Stimulated activated CD4-positive, alpha-beta T cell treated with anti-CD3 and anti-CD28 coated beads, Interleukin-15, amount 100 ng/mL, for 1 hour (primary cell): ENCODE measurements around the gene GSTM3.
"Not testable (repeated sequence)": the region's sequence is repeated elsewhere in the genome, so short reads cannot be mapped to it uniquely, and the experiment has no call there.

Source experiments
- DNase-seq, 2 donors: peaks; one replicate each; pipeline ENCODE4 v3.0.0-alpha.2; 2020; ENCODE audit warnings: low read depth in 1 of 2, low spot score in 1 of 2

The GSTM3 gene

DNA sequence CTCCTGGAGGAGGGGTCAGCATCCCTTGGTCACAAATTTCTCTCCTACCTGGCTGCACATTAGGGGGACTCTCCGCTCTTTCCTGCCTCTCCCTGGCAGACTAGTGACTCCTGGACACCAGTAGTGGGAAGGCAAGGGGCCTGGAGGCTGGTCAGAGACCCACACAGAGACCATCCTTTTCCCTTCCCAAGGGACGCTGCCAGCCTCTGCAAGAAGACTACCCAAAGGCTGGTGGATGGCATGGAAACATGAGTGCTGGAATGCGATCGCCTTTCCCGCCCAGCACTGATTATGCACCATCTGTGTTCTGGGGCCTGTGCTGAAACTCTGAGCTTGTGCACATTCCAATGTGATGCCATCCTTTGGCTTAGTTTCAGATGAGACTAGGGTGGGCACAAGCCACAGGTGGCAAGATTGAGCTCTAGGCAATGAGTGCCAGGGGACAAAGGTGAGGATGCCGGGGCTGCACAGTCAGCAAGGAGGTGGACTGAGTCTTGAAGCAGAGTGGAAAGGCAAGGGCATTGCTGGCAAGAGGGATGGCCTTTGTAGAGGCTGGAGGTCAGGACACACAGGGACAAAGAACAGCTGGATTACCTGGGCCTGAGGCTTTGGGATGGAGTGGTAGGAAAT is 35.5 kb upstream of the GSTM3 start:
- no peak for DNase-seq

DNA sequence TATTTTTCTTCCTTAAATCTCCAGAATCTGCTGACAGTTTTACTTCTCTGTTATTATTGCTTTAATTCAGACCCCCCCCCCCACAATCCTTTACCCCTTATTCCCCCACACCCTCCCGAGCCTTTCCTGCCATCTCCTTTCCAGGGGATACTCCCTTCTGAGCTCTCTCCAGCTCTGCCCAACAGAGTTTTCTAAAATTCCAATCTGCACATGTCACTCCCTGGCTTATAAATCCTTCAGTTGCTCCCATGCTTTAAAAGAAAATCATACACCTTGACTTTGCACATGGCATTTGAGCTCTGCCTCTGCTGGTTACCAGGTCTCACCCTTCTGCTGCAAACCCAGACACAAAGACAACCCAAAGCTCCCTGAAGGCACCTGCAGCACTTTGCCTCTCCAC is 34.6 kb upstream of the GSTM3 start:
- DNase-seq: no peak

DNA sequence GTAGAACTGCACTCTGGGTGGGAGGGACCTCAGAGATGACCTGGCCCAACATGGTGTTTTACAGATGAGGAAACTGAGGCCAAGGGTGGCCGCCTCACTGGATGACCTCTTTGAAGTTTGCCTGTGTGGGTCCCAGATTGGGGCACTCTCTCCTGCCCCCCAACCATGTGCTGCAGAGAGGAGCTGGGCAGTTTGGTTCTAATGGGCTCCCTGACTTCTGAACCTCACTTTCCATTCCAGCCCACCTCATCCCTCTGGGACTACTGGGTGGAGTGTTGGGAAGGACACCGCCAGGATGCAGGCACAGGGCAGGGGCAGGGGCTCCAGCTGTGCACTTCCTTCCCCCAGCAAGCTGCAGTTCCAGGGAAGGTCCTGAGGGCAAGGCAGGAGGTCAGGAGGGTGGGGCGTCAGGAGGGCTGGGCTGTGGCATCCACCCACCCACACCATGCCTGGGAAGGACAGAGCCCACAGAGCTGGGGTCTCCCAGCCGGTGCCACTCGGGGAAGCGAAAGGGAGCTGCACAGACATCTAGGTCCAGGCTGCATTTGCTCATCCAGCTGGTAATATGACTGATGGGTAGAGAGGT is 33.2 kb upstream of the GSTM3 start:
- no peak for DNase-seq

DNA sequence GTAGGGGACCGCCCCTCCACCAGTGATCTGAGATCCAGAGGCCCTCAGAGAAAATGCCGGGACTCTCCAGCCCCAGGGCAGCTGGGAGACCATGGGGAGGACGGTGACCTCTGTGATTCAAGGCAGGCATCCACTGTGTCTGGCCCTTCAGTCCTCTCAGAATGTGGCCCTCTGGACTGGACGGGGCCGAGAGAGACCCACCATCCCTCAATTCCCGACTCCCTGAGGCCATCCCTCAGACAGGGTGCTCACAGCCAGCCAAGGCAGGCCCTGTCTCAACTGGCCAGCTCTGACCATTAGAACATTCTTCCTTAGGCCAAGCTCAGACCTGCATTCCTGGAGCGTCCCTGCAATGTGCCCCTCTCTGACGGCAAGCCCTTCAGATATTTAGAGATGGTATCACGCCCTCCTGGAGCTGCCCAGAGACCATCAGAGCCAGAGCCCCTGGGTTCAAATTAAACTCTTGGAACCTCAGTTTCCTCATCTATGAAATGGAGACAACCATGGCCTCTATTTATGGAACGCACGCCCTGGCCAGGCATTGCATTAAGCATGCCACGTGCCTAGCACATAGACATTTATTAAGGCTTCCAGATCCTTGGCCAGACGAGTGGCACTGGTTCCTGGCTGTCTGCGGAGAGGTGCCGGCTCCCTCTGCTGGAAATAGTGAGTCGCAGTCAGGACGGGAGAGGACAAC is 32.5 kb upstream of the GSTM3 start:
- peak; percentile 33 to 49 for DNase-seq

DNA sequence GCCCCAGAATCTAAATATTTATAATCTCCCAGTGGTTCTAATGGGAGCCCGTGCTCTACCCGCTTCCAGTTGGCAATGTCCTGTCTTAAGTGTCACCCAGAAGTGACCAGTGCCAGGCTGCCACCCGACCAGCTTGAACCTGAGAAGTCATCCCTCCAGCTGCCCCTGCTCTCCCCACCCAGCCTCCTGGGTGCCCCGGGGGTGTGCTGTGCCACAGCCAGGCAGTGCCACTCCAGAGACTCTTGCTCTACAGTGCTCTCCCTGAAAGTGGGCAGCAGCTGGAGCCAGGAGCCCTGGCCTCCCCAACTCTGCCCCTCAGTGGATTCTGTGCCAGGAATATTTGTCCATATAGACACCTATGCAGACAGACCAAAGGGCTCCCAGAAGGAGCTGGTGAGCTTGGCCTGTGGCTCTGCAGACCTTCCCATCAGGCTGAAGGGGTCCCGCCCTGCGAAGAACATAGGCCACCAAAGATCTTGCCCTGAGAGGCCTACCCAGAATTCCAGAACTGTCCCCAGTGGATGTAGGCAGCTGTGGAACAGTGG is 31.9 kb upstream of the GSTM3 start:
- no peak for DNase-seq

- DNase-seq: no peak
These were observed 31.1 kb upstream of the GSTM3 start for GRCh38 chr1:109771712-109772657.

- DNase-seq: no peak
These were observed 29.7 kb upstream of the GSTM3 start for GRCh38 chr1:109770331-109771095.

GRCh38 chr1:109769330-109770078 is 28.7 kb upstream of the GSTM3 start:
- DNase-seq: no peak

GRCh38 chr1:109768820-109769219 is 28.0 kb upstream of the GSTM3 start:
- no peak for DNase-seq

GRCh38 chr1:109768335-109768650 is 27.5 kb upstream of the GSTM3 start:
- no peak for DNase-seq

DNA sequence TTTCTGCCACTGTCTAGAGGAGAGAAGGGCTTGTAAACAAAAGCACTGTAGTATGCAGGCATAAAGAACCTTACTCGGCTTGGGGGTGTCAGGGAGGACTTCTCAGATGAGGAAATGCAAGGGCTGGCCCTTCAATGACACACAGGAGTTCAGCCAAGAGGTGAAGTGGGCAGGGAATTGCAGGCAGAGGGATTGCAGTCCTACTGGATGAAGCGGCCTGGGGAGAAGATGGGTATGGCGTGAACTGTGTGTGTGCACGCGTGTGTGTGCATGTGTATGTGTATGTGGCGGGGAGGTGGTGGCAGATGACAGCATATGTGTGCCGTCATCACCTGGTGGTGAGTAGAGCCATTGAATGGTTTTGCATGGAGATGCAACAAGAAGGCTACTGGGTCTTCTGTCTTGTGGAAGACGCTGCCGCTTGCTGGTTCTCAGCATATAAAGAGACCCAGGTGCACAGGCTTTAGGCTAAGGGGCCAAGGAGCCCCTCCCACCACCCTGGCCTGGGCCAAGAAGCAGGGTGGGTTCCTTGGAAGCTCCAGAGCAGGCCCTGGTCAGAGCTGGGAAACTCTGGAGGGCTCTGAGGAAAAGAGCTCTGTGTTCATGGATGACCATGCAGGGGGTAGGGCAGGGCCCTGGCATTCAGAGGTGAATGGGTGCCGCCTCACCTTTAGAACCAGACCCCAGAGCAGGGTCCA is 26.9 kb upstream of the GSTM3 start:
- DNase-seq: no peak

- not testable (repeated sequence) for DNase-seq
These were observed 26.3 kb upstream of the GSTM3 start for GRCh38 chr1:109766991-109767636.

DNA sequence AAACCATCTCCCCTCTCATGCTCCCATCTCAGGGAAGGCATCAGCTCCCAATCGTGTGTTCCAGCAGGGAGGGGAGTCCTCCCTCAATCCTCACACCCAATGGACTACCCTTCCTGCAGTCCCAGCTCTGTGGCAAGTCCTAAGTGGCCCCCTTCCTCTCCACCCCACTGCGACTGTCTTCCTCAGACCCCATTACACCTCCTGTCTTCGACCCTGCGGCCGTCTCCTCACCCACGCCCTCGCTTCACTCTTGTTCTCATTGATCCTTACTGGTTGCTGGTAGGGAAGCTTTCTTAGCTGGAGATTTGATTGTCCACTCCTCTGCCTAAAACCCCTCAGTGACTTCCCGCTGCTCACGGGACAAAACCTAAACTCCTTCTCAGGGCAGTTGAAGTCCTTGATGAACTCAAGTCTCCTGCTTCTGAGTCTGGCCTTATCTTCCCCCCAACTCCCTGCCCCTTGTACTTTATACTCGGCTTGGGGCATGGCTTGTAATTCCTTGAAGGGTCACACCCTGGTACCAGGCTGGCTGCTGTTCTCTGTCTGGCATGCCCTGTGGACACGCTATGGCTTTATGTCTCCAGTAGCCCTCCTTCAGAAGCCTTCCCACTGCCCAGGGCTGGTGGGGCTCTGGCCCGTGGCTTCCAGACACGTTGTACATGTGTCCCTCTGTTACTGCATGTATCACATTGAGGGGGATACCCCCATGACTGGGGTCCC is 25.2 kb upstream of the GSTM3 start:
- no peak for DNase-seq

DNA sequence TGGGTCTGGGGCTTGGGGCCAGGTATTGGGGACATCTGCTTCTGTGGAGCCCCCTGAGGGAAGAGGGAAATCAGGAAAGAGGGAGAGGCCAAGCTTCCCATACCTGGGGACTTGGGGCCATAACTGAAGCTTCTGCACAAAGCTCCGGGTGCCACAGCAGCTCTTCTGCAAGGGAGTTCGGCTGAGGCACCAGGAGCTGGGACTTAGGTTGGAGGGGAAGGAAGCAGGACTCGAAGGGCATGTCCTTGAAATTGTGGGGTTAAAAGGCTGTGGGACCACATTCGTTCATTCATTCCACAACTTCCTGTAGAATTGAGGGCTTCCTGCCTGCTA is 24.6 kb upstream of the GSTM3 start:
- DNase-seq: no peak

- no peak for DNase-seq
These were observed 24.0 kb upstream of the GSTM3 start for GRCh38 chr1:109764561-109765482.

- no peak for DNase-seq
These were observed 23.0 kb upstream of the GSTM3 start, which contains the start of gene EPS8L3 for GRCh38 chr1:109763646-109764415. TSS of gene EPS8L3 (minus strand) at chr1:109763923. CDS start at chr1:109761749, 2,174 bp downstream.
